K562 (cell line): ENCODE data around the gene PPP4R1. TPM values are rescaled to one million over a fixed set of nuclear protein-coding genes. Genes with fewer than 3 reads are reported as not detected.

Experiments
- ATAC-seq: fragments of 200-7000 bp; cut with Tn5 transposase; 3 replicates; pipeline ENCODE4 v1.9.1; 2020; ENCODE audit warnings: moderate library complexity
- BruUV-seq: library from RNA; stranded (reverse); fragments of 400-500 nt; replicated peaks from 2 replicates; lab custom pipeline; 2021; lab: Mats Ljungman, UMichigan
- CTCF ChIA-PET: fragments of 300-600 bp; formaldehyde crosslinking; extraction: SDS; loops from one replicate; lab custom pipeline; 2021; ENCODE audit warnings: low intra/inter-chr PET ratio; lab: Yijun Ruan, JAX
- POLR2A ChIA-PET: fragments of 300-600, 350-650 bp; sonication (Branson Sonifier 250); formaldehyde crosslinking; extraction: SDS; loops from one replicate; lab custom pipeline; 2021; ENCODE audit warnings: antibody characterized with exemption, inconsistent platforms; lab: Yijun Ruan, JAX
- DNase-seq, 4 experiments: peaks; one replicate each; pipeline versions ENCODE4 v3.0.0 to v3.0.0-alpha.2; 2011 to 2018; ENCODE audit warnings: low spot score in 3 of 4, mixed read lengths in 3 of 4; ENCODE audit errors: extremely low read depth in 1 of 4
- FAIRE-seq: peaks from 2 replicates; lab custom pipeline; 2011; peaks lifted over from hg19 to GRCh38; lab: Jason Lieb, UNC
- H2AFZ ChIP-seq: 2 replicates; pipeline ENCODE4 v1.6.0; 2011; ENCODE audit warnings: low read depth, low read length, control low read depth, inconsistent platforms
- H3K27ac ChIP-seq: fragments of 200-600 bp; 3 replicates; pipeline ENCODE4 v1.8.0; 2011; ENCODE audit warnings: low read depth, mild to moderate bottlenecking, control low read depth, inconsistent platforms, low read length, moderate library complexity, mixed read lengths; ENCODE audit errors: extremely low read depth
- H3K27me3 ChIP-seq, 2 experiments: fragments of 300-600 bp in 1 of 2; 2 replicates in 1 of 2; 3 replicates in 1 of 2; pipeline versions ENCODE4 v1.6.0 to v1.8.0; 2011; ENCODE audit warnings: inconsistent platforms in 2 of 2, low read length in 2 of 2, mild to moderate bottlenecking in 1 of 2, mixed read lengths in 1 of 2, moderate library complexity in 1 of 2; ENCODE audit not compliant: control insufficient read depth in 2 of 2, insufficient read depth in 2 of 2
- H3K36me3 ChIP-seq: fragments of 300-600 bp; 3 replicates; pipeline ENCODE4 v1.8.0; 2011; ENCODE audit warnings: mild to moderate bottlenecking, low read length, inconsistent platforms; ENCODE audit not compliant: control insufficient read depth, insufficient read depth
- H3K4me1 ChIP-seq, 2 experiments: fragments of 200-600 bp in 1 of 2; replicated peaks in 1 of 2; 2 replicates in 1 of 2; 3 replicates in 1 of 2; pipeline versions ENCODE4 v1.5.1 to v1.8.0; 2011; ENCODE audit warnings: inconsistent platforms in 2 of 2, low read length in 2 of 2, mild to moderate bottlenecking in 1 of 2, mixed read lengths in 1 of 2, moderate library complexity in 1 of 2; ENCODE audit not compliant: control insufficient read depth in 2 of 2, insufficient read depth in 2 of 2
- H3K4me2 ChIP-seq: 2 replicates; pipeline ENCODE4 v1.6.1; 2011; ENCODE audit warnings: low read length, control low read depth, inconsistent platforms, mixed read lengths; ENCODE audit not compliant: insufficient read depth
- H3K4me3 ChIP-seq: fragments of 200-600 bp; sonication (generic), shearing (Covaris generic); 2 replicates; pipeline ENCODE4 v1.5.1; 2016; ENCODE audit warnings: control low read depth, inconsistent platforms
- H3K79me2 ChIP-seq: fragments of 200-600 bp; 3 replicates; pipeline ENCODE4 v1.8.0; 2011; ENCODE audit warnings: low read length, inconsistent platforms; ENCODE audit not compliant: control insufficient read depth, insufficient read depth
- H3K9ac ChIP-seq, 2 experiments: 2 replicates each; pipeline versions ENCODE4 v1.6.0 to v1.6.1; 2011; ENCODE audit warnings: low read depth in 2 of 2, low read length in 2 of 2, control low read depth in 1 of 2, inconsistent platforms in 1 of 2, mild to moderate bottlenecking in 1 of 2, mixed read lengths in 1 of 2; ENCODE audit not compliant: insufficient read depth in 1 of 2
- H3K9me1 ChIP-seq: one replicate; pipeline ENCODE4 v1.6.0; 2011; ENCODE audit warnings: inconsistent platforms, mild to moderate bottlenecking, low read length, moderate library complexity; ENCODE audit not compliant: control insufficient read depth, insufficient read depth
- H3K9me3 ChIP-seq: replicated peaks from 2 replicates; pipeline ENCODE4 v1.5.1; 2011; ENCODE audit warnings: low read depth, low read length, inconsistent platforms; ENCODE audit not compliant: control insufficient read depth, insufficient read depth
- H4K20me1 ChIP-seq: replicated peaks from 2 replicates; pipeline ENCODE4 v1.6.1; 2011; ENCODE audit warnings: low read length, inconsistent platforms, mixed read lengths; ENCODE audit not compliant: control insufficient read depth, insufficient read depth
- ARNT ChIP-seq, 2 experiments: fragments of 450-650 bp; IDR thresholded peaks; 2 replicates each; pipeline ENCODE4 v1.6.1; 2016; ENCODE audit warnings: mild to moderate bottlenecking in 1 of 2
- ATF3 ChIP-seq, 2 experiments: fragments of 450-650 bp in 1 of 2; sonication (generic) in 1 of 2; formaldehyde crosslinking in 1 of 2; IDR thresholded peaks in 1 of 2; conservative IDR thresholded peaks in 1 of 2; 2 replicates each; pipeline versions ENCODE4 v1.6.1 to v1.8.1; 2016 to 2023; ENCODE audit warnings: mild to moderate bottlenecking in 2 of 2, moderate library complexity in 2 of 2, inconsistent platforms in 1 of 2, missing genetic modification reagents in 1 of 2
- C11orf30 ChIP-seq: fragments of 450-650 bp; IDR thresholded peaks from 2 replicates; pipeline ENCODE4 v1.6.1; 2016; ENCODE audit warnings: low read depth, mild to moderate bottlenecking
- ETV5 ChIP-seq: sonication (generic); formaldehyde crosslinking; IDR thresholded peaks from 2 replicates; pipeline ENCODE4 v1.4.0; 2020; ENCODE audit warnings: low read depth, mild to moderate bottlenecking, missing genetic modification reagents
- MEF2A ChIP-seq: IDR thresholded peaks from 2 replicates; pipeline ENCODE4 v1.6.1; 2011; ENCODE audit warnings: low read depth, mild to moderate bottlenecking, low read length, moderate library complexity; ENCODE audit not compliant: control insufficient read depth
- NONO ChIP-seq, 2 experiments: fragments of 200-400 bp in 1 of 2; fragments of 450-650 bp in 1 of 2; formaldehyde crosslinking in 1 of 2; IDR thresholded peaks; 2 replicates each; pipeline ENCODE4 v1.6.1; 2017; ENCODE audit warnings: low read depth in 2 of 2, mild to moderate bottlenecking in 2 of 2, moderate library complexity in 2 of 2, low read length in 1 of 2
- ZBTB7A ChIP-seq: IDR thresholded peaks from 2 replicates; pipeline ENCODE4 v1.6.1; 2011; ENCODE audit warnings: low read depth, mild to moderate bottlenecking, low read length, moderate library complexity, borderline replicate concordance; ENCODE audit not compliant: control insufficient read depth
- ZNF143 ChIP-seq: sonication (generic); formaldehyde crosslinking; IDR thresholded peaks from 2 replicates; pipeline ENCODE4 v1.9.0; 2022; ENCODE audit warnings: mild to moderate bottlenecking, missing genetic modification reagents
- WGBS: fragments of 100-300 bp; shearing (Covaris generic); methylation state at CpG from one replicate; pipeline ENCODE4 v1.1.6; 2016; ENCODE audit warnings: low coverage, mixed read lengths; ENCODE audit not compliant: insufficient coverage; ENCODE audit errors: missing lambda C conversion rate; 5-methylcytosine and 5-hydroxymethylcytosine counted together
- in situ Hi-C: fragments of 300-500 bp; cut with MboI; formaldehyde crosslinking; loops from 4 replicates; pipeline ENCODE4 v1.15.0; 2018; ENCODE audit warnings: inconsistent platforms, mixed read lengths
- intact Hi-C: fragments of 100-400 bp; cut with micrococcal nuclease; formaldehyde crosslinking; loops from 2 replicates; pipeline ENCODE4 v1.14.2; 2022
- polyA plus RNA-seq, 8 experiments: library from polyadenylated mRNA; depleted of rRNA in 4 of 8; stranded (reverse) in 5 of 8; unstranded in 3 of 8; fragments of >200 nt; fragmentation: Nextera tagmentation in 2 of 8; fragmentation: Illumina TruSeq in 1 of 8; extraction: Ambion mirVana in 2 of 8; extraction: Trizol in 1 of 8; gene quantifications; 2 replicates each; pipeline versions ENCODE4 v1.2.1 to v1.2.3, GENCODE V29; 2011 to 2014; ENCODE audit warnings: inconsistent platforms in 1 of 8, missing spikeins in 1 of 8
- total RNA-seq, 7 experiments: library from RNA; depleted of rRNA in 6 of 7; stranded (reverse); fragments of >200 nt in 6 of 7; fragmentation: Illumina TruSeq in 2 of 7; extraction: Trizol in 2 of 7; gene quantifications; 2 replicates each; pipeline versions ENCODE4 v1.2.1 to v1.2.3, GENCODE V29; 2011 to 2021; ENCODE audit warnings: low replicate concordance in 1 of 7

The PPP4R1 gene
- total and polyA plus RNA-seq, 9 of the 15 experiments (the other 6 are each of a cell fraction or from before 2014, with no cell fraction given): 23.5 to 136 (median 84.5) TPM

- no peak overlapping the region for H2AFZ ChIP-seq
- H3K9me1 ChIP-seq: no peaks in the 10 kb centered on the region
- WGBS: 73% methylated on average over 5 of the region's 5 CpGs
- no peak overlapping the region for H3K9ac ChIP-seq
- H3K79me2 ChIP-seq: no peaks in the 10 kb centered on the region
- no peaks in the 10 kb centered on the region for H4K20me1 ChIP-seq
- in situ Hi-C loops (no loop called here), intact Hi-C loops (no loop called here)
- FAIRE-seq (no peak), DNase-seq (no peak), ATAC-seq (no peak)
- no peak overlapping the region for H3K27ac ChIP-seq
- no peak overlapping the region for H3K4me3 ChIP-seq
- TF ChIP-seq MEF2A (no peak), ZBTB7A (no peak), ETV5 (CRISPR knock-in tag) (no peak), ZNF143 (CRISPR knock-in tag) (no peak), C11orf30 (no peak)
- peaks cover 2 to 3% of the 10 kb centered on the region in 2 experiments; a peak in 2 of 5 replicates for H3K4me1 ChIP-seq
- CTCF ChIA-PET: no interaction called here
- no peaks in the 10 kb centered on the region for H3K9me3 ChIP-seq
- POLR2A ChIA-PET: interaction anchor here (4.3 kb wide), 1 partner anchor 13 kb away, joined by 21 read pairs; no protein-coding TSS in a partner anchor
- no TSS peak for BruUV-seq
- no peak overlapping the region for H3K4me2 ChIP-seq
- H3K27me3 ChIP-seq: no peaks in the 10 kb centered on the region
- H3K36me3 ChIP-seq: no peaks in the 10 kb centered on the region
These were observed 14.6 kb upstream of the PPP4R1 start for GRCh38 chr18:9628984-9629383.

GRCh38 chr18:9627642-9628041 is 13.3 kb upstream of the PPP4R1 start:
- H3K36me3 ChIP-seq: no peaks in the 10 kb centered on the region
- ChIA-PET CTCF (no interaction called here), POLR2A (interaction anchor here (0.7 to 4.3 kb wide), 7 partner anchors 9 to 322 kb away, joined by 3 to 21 read pairs (median 5); no protein-coding TSS in a partner anchor)
- no peak overlapping the region for H3K4me2 ChIP-seq
- H3K9me1 ChIP-seq: no peaks in the 10 kb centered on the region
- peak overlapping the region; percentile 74 for H2AFZ ChIP-seq
- peaks cover 2 to 3% of the 10 kb centered on the region in 2 experiments; a peak in 2 of 5 replicates for H3K4me1 ChIP-seq
- no peaks in the 10 kb centered on the region for H4K20me1 ChIP-seq
- no peak overlapping the region for H3K27ac ChIP-seq
- WGBS: 13% methylated on average over 3 of the region's 3 CpGs
- BruUV-seq: no TSS peak
- H3K27me3 ChIP-seq: no peaks in the 10 kb centered on the region
- H3K9me3 ChIP-seq: no peaks in the 10 kb centered on the region
- intact Hi-C loops: no loop called here
- no peak for TF ChIP-seq NONO (IDR thresholded peaks at IDR 0.05; ENCODE audit: low read depth in 2 of 2, low read length in 1 of 2)
- TF ChIP-seq ARNT (IDR thresholded peaks at IDR 0.05): 0 out of 4 replicates have a peak, but pooled peaks of 1 of the 2 experiments have one; percentile 18
- TF ChIP-seq ATF3 (IDR thresholded peaks at IDR 0.05): 0 out of 2 replicates have a peak, but pooled peaks have one; percentile 14
- TF ChIP-seq ATF3 (CRISPR knock-in tag; conservative IDR thresholded peaks at IDR 0.05): no peak
- DNase-seq (peak in 1 of 4 experiments; percentile 30), FAIRE-seq (no peak), ATAC-seq (peak; percentile 71)
- in situ Hi-C loops: no loop called here
- H3K9ac ChIP-seq: no peak overlapping the region
- H3K79me2 ChIP-seq: no peaks in the 10 kb centered on the region
- H3K4me3 ChIP-seq: no peak overlapping the region
